GM04504 (cell line): ENCODE data around the gene PLEKHM1.

Experiments used
- DNase-seq: peaks from one replicate; pipeline ENCODE4 v3.0.0-alpha.2; 2012; ENCODE audit warnings: low read depth

PLEKHM1 gene

DNA sequence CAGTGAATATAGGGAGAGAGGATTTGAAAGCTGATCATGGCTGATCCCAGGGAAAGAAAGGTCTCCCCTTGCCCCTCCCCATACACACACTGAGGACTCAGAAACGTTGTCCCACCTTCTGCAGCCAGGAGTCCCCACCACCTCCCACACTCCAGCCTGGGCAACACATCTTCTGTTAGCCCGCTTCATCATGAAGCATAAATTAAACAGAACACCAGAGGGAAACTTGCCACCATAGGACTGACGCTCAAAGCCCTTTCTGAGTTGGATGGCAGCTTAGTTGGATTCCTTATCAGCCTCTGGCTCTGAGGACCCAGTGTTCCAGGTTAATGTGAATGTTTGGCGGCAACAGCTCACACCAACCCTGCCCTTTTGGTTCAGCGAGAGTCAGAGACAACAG, 91.7 kb downstream of the PLEKHM1 start:
- no peak for DNase-seq

DNA sequence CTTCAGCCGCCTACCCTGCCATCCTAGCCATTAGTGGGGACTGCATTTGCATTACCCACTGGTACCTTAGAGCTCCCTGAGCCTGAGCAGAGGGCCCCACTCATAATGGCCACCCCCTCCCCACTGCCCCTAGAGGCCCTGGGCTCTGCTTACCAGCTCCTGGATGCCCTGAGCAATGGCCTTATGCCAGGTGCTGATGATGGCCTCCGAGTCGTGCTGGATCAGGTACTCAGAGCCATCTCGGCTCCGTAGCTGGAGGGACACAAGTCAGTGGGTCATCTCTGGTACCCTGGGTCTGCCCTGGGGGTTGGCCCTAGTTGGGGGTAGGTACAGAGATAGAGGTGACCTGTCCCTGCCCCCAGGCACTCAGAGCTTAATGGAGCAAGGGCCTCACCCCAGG, 92.7 kb downstream of the PLEKHM1 start:
- no peak for DNase-seq

- DNase-seq, result no peak
Observed at GRCh38 chr17:45396496-45397205, 93.9 kb downstream of the PLEKHM1 start.

- no peak for DNase-seq
Observed at GRCh38 chr17:45395569-45396415, 94.7 kb downstream of the PLEKHM1 start.

DNA sequence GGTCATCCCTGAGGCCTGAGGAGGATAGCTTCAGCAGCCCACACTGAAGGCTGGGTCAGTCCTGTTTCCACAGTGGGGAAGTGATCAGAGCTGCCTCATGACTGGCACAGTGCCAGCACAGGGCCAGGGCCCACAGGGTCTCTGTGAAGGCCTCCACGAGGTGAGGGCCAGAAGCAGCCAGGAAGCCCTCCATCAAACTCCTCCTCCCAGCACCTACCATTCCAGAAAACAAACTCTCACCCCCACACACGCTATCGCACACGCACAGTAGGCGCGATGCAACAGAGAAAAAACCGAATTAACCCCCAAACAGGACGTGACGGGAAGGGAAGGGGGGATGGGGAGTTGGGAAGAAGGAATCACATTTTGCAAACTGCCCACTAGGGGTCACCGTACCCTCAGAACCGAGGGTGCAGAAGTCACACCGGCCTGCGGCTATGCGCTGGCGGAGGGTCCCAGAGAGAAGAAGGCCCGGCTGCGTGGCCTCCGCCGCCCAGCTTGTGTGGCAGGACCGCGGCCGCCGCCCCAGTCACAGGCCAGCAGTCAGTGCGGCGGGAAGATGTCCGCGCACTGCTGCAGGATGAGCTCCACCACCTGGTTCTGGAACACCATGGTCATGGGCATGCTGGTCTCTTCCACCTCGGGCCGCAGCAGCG, 95.5 kb downstream of the PLEKHM1 start:
- peak; percentile 36 for DNase-seq

DNA sequence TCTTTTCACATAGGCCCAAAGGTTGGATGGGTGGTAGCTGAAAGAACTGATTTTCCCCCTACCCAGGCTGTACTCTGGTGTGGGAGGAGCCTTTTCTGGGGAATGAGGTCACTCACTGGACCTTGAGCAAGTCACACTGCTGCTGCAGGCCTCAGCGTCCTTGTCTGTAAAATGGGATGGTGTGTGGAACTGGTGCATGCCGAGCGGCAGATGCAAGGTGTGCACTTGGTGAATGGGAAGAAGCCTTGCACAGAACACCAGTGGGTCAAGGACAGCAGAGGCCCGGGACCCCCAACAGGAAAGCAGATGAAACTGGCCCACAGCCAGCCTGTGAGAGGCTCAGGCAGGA, 96.0 kb downstream of the PLEKHM1 start:
- no peak for DNase-seq

DNA sequence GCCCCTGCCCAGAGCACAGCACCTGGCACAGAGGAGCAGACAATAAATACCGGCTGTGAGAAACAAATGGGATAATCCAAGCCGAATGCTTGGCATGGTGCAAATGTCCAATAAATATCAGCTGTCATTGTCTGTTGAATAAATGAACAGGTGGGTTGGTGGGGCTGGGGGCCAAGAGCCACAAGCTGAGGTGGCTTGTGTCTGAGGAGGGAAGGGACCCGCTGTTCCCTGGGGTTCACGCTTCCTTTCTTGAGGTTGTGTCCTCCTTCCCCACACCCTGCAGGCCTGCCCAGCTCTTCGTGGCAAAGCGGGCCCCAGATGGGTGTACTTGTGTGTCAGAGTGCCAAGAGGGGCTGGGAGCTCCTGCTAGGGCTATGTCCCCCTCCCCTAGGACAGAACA, 96.4 kb downstream of the PLEKHM1 start:
- DNase-seq, result no peak

- DNase-seq, result no peak
Observed at GRCh38 chr17:45393411-45393810, 97.1 kb downstream of the PLEKHM1 start.

- no peak for DNase-seq
Observed at GRCh38 chr17:45391918-45392317, 98.6 kb downstream of the PLEKHM1 start.

DNA sequence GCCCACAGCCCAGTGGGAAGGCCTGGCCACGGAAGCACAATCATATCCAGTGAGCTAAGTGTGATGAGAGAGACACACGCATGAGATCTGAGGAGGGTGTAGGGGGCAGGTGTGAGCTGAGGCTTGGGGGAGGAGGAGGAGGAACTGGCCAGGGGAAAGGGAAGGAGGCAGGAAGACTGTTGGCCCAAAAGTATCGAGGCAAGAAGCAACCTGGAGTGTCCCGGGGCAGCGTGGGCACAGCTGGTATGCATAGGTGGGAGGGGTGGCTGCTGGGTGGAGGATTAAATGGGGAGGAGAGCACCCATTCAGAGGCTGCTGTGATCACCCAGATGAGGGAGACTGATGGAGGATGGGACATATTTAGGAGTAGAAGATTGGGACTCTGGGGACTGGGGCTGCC, 99.2 kb downstream of the PLEKHM1 start:
- DNase-seq, result no peak

- no peak for DNase-seq
Observed at GRCh38 chr17:45389354-45389753, 101.2 kb downstream of the PLEKHM1 start.

DNA sequence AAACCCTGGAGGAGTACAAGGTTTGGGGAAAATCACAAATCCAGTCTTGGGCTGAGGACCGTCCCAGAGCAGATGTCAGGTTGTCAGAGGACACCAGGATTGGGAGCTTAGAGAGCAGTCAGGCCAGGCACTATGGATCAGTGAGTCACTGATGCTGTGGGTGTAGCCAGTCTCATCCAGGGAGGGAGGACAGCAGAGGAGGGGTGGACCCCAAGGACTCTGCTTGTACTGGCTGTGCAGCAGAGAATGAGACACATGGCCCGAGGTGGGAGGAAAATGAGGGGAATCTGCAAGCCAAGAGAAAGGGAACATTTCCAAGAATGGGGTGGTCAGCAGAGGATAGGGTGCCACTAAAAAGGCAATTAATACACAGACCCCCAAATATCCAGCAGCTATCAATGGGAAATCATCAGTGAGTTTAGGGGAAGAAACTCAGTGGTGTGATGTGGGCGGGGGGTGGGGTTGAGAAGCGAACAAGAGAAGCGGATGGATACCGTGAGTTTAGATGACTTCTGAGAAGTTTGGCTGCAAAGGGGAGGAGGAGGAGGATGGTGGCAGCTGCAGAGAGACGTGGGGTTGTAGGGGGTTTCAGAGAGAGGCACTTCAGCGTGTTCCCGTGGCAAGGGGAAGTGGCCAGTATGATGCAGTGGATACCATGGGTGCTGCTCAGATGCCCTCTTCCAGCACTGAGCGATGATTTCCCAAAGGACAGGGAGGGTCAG, 101.8 kb downstream of the PLEKHM1 start:
- no peak for DNase-seq

DNA sequence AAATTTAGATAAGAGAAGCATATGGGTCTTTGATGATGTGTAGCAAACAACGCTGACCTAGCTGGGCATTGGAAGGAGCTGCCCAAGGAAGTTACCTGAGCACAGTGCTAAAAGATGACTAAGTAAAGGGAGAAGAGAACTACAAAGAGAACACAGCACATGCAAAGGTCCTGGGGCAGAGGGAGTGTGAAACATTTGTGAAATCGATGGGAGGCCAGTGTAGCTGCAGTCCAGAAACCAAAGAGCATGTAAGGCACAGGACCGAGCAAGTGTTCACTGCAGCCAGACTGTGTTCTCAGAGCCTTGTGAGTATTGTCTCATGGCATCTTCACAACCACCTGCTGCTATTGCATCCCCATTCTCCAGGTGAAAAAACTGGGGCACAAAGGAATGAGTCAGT, 102.8 kb downstream of the PLEKHM1 start:
- no peak for DNase-seq

- DNase-seq, result no peak
Observed at GRCh38 chr17:45386178-45386577, 104.3 kb downstream of the PLEKHM1 start.
